AG09309 (cell line): ENCODE data around the gene RPUSD3.
A peak's percentile ranks its signal among the peaks of the same experiment; 100 is the strongest.

Experiments
- DNase-seq: peaks from one replicate; pipeline ENCODE4 v3.0.0-alpha.2; 2010; ENCODE audit warnings: low read depth
- H3K4me3 ChIP-seq: 2 replicates; pipeline ENCODE4 v1.5.1; 2011; ENCODE audit warnings: mild to moderate bottlenecking, low read depth, low read length, moderate library complexity; ENCODE audit not compliant: control insufficient read depth
- CTCF ChIP-seq: IDR thresholded peaks from 2 replicates; pipeline ENCODE4 v1.5.1; 2011; ENCODE audit warnings: mild to moderate bottlenecking, low read depth, low read length, inconsistent platforms; ENCODE audit not compliant: insufficient read depth, control insufficient read depth; ENCODE audit errors: missing control alignments

RPUSD3 gene

GRCh38 chr3:9843715-9844438, at the start of gene RPUSD3:
Gene RPUSD3 (minus strand): TSS chr3:9844008. CDS start chr3:9843990, 18 bp downstream.
- peak within 1 kb of the TSS; percentile 90 for H3K4me3 ChIP-seq
- no peak for TF ChIP-seq CTCF
- peak; percentile 83 for DNase-seq

- no peak for DNase-seq
- H3K4me3 ChIP-seq = peak overlapping the region; percentile 97
- TF ChIP-seq CTCF = no peak
Measured at GRCh38 chr3:9891072-9891622, 47.3 kb upstream of the RPUSD3 start.

GRCh38 chr3:9890249-9891071, 46.7 kb upstream of the RPUSD3 start, which contains the start of gene JAGN1:
Gene JAGN1 (plus strand): TSS chr3:9890610. CDS start chr3:9890723, 113 bp downstream.
- peak; percentile 46 for DNase-seq
- peak within 1 kb of the TSS; percentile 97 for H3K4me3 ChIP-seq
- no peak for TF ChIP-seq CTCF

GRCh38 chr3:9889405-9889804, 45.6 kb upstream of the RPUSD3 start:
- DNase-seq = no peak
- no peak overlapping the region for H3K4me3 ChIP-seq

GRCh38 chr3:9888540-9888939, 44.7 kb upstream of the RPUSD3 start:
- no peak overlapping the region for H3K4me3 ChIP-seq
- DNase-seq = no peak
- no peak for TF ChIP-seq CTCF

More at GRCh38 chr3:9889405-9889804, 45.6 kb upstream of the RPUSD3 start:
- TF ChIP-seq CTCF = no peak

GRCh38 chr3:9887480-9887879, 43.7 kb upstream of the RPUSD3 start:
- TF ChIP-seq CTCF = no peak
- no peak for DNase-seq
- H3K4me3 ChIP-seq = no peak overlapping the region
